T-helper 2 cell treated with Interferon-gamma antibody and Interleukin-4, amounts not matched to agents 100 ng/mL and 5 ng/mL, for 36 hours (primary cell): Measurements from ENCODE around the gene LRRC57. TPM values are rescaled to one million over a fixed set of nuclear protein-coding genes. Genes with fewer than 3 reads are reported as not detected.
"Not testable (repeated sequence)": the region's sequence is repeated elsewhere in the genome, so short reads cannot be mapped to it uniquely, and the experiment has no call there.

Source experiments
- intact Hi-C: fragments of 100-400 bp; cut with micrococcal nuclease; formaldehyde crosslinking; loops from one replicate; pipeline ENCODE4 v1.15.1; 2023
- total RNA-seq: library from RNA; stranded (reverse); gene quantifications from 2 replicates; pipeline ENCODE4 v1.2.3, GENCODE V29; 2022

The LRRC57 gene
- 22.4 and 24.3 TPM in 2 replicates for total RNA-seq

DNA sequence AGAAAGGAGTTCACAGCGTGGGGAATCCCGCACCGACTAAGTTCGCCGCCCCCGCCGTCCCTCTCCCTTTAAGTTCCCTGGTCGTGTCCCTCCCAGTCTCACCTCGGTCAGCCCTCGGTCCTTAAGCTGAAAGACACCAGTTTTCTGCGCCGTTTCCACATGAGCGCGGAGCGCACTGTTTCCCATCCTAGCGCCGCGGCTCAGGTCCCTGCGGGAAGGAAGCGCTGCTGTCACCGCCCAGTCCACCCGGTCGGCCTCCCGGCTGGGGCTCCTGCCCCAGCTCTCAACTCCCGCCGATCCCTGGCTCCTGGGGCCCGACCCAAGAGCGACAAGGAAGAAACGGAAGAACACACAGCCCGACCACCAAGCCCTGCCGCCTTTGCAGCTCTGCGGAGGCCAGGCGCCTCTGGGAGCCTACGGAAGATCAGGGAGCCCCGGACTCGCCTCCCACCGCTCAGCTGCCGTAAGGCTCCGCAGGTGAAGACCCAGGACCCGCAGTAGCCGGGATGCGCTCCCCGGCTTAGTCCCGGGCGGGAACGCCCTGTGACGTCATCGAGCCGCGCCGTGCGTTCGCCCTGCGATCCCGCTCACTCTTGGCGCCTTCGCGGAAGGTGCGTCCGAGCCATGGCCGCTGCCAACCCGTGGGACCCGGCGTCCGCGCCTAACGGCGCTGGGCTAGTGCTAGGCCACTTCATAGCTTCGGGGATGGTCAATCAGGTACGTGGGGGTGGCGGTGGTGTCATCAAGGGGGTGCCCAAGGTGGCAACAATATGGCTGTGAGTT is at the start of gene LRRC57, which contains the start of gene HAUS2:
Gene LRRC57 (minus strand): TSS at position 545 of the 783 bp plus-strand sequence. CDS start 359 bp downstream, at position 186.
Gene HAUS2 (plus strand): TSS at position 590 of the 783 bp plus-strand sequence. CDS start 35 bp downstream, at position 625.
- intact Hi-C loops = loop anchor here (1.0 to 5.0 kb wide), 5 partner anchors 26 to 276 kb away; partner anchors contain the start of genes GANC, STARD9, TMEM87A and ZNF106

GRCh38 chr15:42595626-42596240 is 47.1 kb upstream of the LRRC57 start:
- intact Hi-C loops = no loop called here

DNA sequence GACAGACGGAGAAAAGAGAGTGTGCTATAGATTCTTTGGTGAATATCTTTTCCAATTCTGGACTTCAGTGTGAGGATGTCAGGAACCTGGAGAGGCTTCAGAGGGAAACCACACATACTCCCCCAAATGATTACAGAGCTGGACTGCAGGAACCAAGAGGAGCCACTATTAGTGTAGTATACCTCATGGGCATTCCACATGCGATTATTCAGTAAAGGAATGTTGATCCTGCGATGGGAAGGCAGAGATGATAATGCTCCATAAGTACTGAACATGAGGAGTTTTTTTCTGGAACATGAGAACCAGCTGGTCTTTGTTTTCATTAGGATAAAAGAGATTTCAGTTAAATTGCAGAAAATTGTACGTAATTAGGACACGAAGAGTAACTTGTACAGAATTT is 45.5 kb upstream of the LRRC57 start:
- intact Hi-C loops = no loop called here

DNA sequence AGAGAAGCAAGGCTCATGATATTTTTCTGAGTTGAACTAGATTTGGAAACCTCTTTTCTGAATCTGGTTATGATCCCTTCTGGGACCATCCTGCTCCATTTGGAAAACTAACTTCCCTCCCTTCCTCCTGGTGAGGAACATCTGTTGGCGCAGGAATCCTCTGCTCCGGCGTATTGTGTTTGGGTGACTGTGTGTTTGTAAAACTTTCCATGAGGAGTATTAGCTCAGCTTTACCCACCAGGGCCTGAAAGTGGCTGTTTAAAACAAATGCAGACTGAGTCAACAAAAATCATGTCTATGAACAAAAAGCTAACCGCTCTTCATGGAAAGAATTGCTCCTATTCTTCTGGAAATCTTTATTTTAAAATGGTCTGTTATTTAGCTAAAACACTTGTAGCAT is 44.5 kb upstream of the LRRC57 start:
- intact Hi-C loops = no loop called here

- intact Hi-C loops = no loop called here
Measured at GRCh38 chr15:42592716-42593115, 44.1 kb upstream of the LRRC57 start.

- intact Hi-C loops = no loop called here
Measured at GRCh38 chr15:42591238-42591934, 42.8 kb upstream of the LRRC57 start.

DNA sequence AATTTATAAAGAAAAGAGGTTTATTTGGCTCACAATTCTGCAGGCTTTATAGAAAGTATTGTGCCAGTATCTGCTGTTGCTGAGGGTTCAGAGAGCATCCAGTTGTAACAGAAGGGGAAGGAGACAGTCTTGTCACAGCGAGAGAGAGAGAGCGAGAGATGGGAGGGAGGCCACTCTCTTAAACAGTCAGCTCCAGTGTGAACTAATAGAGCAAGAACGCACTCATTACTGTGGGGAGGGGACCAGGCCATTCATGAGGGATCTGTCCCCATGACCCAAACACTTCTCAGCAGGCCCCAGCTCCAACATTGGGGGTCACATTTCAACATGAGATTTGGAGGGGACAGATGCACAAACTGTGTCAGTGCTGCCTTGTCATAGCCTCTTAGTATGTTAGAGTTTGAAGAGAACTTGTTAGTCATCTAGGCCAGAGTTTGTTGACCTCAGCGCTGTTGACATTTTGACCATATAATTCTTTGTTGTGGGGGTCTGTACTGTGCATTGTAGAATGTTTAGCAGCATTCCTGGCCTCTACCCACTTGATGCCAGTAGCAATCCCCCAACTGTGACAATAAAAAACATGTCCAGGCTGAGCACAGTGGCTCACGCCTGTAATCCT is 42.1 kb upstream of the LRRC57 start:
- intact Hi-C loops = no loop called here

DNA sequence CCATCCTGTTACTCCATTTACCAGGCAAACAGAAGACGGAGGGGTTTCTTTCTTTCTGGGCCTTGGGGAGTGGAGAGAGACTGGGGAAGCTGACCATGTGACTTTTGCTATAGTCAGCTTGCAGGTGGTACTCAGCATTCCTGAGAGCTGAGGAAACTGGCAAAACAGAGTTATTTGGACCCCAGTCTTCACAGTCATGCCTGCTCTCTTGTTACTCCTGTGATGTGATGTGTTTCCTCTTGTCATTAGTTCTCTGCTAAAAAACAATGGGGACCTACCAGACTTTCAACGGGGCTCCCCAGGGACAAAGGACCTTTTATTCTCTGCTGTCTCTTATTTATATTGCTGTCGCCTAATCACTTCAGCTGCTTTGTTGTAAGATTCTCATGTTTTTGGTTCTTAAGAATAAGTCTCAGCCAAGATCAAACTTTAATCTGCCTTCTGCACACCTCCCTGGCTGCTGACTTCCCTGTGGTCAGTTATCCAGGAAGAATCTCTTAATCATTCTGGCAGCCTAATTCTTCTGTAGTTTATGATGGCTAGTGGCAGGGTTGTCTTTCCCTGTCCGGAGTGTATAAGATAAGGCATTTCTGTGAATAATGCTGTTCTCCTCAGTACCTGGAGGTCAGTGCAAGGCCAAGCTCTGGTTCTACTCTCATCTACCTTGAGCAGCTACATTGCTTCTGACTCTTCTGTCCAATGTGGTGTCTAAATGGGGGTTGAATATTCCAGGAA is 35.6 kb upstream of the LRRC57 start:
- intact Hi-C loops = no loop called here

GRCh38 chr15:42582569-42583375 is 34.2 kb upstream of the LRRC57 start:
- intact Hi-C loops = no loop called here

DNA sequence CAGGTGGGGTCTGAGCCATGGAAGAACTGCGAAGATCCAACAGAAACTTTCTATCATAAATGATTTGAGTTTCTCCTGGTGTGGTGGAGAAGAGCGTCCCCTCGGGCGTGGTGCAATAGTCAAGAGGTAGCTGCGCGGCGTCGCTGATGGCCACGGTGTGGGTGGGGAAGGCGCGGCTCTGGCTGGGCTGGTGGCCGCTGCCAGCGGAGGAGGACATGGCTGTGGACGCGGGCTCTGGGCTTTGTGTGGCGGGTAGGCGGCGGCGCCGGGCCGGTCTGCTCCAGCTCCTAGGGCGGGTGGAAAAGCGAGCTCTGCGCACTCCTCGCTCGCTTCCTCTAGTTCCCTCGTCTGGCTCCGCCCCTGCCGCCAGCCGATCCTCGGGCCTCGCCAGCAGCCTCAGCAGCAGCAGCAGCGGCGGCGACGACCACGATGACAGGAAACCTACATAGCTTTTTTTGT is 32.7 kb upstream of the LRRC57 start:
- intact Hi-C loops = loop anchor here (1.0 kb wide), 1 partner anchor 27 kb away; no protein-coding TSS in a partner anchor

DNA sequence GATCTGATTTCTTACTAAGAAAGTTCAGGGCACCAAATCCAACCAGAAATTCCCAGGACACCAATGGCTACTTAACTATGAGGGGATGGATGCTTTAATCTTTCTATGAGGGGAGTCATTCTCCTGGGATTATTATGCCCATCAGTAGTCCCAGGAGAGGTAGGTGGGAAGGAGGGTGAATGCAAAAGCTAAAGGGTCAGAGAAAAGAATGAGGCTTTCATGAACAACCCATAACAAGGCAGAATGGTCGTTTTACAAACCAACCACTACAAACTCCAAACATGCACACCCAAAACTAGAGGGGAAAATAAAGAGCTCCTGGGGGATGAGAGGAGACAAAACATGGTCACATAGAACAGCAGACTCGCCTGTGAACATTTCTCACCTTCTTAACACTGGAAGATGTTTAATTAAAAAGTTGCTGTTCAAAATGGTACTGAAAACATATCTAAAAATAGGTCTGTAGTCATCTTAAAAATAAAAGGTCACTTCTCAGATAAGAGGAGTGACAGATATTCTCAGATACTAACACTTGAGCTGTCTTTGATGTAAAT is 30.5 kb upstream of the LRRC57 start:
- intact Hi-C loops = loop anchor here (5.0 kb wide), 1 partner anchor 1882 kb away; the partner anchor contains the start of gene RAD51

DNA sequence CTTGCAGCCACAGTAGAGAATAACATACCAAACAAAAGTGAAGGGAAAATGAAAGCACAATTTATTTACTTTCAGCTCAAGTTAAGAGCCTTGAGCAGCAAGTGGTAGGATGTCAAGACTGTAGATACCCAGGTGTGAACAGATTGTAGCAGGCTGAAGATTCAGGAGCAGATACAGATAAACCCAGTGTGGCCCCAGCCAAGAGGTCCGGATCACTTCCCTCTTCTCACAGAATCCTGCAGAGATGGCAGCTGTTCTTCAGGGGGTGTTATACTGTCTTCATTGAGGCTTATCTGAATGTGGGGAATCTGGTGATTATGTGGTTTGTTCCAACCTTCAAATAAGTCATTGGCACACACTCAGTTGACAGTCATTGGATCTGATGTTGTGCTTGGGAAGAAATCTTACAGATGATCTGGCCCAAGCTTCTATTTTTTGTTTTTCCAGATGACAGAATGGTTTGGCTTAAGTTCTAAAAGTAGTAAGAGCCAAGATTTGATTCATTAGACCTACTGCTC is 29.0 kb upstream of the LRRC57 start:
- intact Hi-C loops = loop anchor here (5.0 kb wide), 1 partner anchor 1880 kb away; the partner anchor contains the start of gene RAD51

DNA sequence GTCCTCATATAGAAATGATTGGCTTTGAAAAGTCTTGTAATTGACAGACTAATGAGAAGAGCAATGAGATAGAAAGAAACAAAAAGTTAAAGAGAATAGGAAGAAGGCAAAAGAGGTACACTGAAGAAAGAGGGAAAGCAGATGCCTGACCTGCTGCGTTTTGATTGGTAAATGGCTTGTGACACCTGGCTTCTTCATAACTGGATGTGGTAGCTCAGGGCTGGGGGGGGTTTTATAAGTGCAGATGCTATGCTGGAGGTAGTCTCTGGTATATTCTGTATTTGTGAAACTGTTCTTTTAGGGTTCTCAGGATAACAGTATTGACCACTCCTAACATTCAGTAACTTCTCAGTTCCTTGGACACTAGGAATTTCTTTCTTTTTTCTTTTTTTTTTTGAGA is 28.2 kb upstream of the LRRC57 start:
- intact Hi-C loops = loop anchor here (5.0 kb wide), 1 partner anchor 1879 kb away; the partner anchor contains the start of gene RAD51

DNA sequence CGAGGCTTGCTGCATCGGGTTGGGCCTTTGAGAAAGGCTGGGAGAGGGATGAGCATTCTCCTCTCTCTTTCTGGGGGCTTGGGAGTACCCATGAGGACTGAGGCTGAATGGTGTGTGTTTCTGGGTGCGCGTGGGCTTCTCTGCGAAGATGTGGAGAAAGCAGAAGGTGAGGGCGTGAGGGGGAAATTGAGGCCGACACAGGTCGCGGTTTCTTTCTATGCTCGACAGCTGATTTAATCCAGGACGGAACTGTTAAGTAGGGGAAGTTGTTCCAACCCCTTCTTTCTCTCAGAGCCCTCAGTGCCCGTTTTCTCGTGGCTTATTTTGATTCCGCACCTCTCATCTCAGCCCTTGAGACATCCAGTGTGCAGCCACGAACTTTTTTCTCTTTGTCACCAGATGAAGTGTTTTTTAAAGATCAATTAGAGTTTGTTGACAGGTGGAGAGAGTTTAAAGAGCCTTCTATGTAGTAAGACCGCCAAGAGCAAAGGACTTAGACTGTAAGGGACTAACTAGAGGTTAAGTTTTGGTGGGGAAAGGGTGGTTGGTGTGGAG is 27.5 kb upstream of the LRRC57 start:
- intact Hi-C loops = loop anchor here (5.0 kb wide), 1 partner anchor 1879 kb away; the partner anchor contains the start of gene RAD51

DNA sequence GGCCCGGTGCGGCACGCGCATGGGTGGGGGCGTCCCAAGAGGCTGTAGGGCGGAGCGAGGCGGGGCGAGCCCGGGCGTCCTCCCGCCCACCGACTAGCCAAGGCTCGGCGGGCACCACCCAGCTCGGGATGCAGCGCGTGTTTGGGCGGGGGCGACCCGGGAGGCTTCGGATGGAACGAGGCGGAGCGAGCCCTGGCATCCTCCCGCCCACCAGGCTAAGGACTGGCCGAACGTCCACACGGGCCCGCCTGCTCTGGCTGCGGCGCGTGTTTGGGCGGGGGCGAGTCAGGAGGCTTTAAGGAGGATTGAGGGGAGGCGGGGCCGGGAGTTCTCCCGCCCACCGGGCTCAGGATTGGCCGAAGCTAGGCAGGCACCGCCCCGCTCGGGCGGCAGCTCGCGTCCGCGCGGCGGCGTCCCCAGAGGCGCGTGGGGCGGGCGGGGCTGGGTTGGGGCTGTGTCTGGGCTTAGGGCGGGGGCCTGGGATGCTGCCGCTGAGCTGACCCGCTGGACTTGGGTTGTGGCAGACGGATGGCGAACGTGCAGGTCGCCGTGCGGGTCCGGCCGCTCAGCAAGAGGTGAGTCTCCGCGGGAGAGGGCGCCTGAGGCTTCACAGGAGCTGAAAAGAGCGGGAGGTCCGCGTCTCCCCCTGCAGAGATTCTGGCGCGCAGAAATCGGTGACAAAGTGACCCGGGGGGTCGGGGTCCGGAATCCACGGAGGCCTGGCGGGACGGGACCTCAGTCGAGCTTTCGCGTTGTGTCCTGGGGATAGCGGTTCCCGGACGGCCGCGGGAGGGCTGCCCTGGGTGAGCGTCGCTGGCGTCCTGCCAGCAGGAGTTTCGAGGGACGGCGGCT is 26.8 kb upstream of the LRRC57 start, which contains the start of gene STARD9:
Gene STARD9 (plus strand): TSS at position 419 of the 852 bp plus-strand sequence. CDS start 110 bp downstream, at position 529.
- intact Hi-C loops = loop anchor here (1.0 to 5.0 kb wide), 5 partner anchors 27 to 1878 kb away; partner anchors contain the start of genes HAUS2, LRRC57, RAD51 and SNAP23

GRCh38 chr15:42558739-42559138 is 10.1 kb upstream of the LRRC57 start:
- intact Hi-C loops = no loop called here

DNA sequence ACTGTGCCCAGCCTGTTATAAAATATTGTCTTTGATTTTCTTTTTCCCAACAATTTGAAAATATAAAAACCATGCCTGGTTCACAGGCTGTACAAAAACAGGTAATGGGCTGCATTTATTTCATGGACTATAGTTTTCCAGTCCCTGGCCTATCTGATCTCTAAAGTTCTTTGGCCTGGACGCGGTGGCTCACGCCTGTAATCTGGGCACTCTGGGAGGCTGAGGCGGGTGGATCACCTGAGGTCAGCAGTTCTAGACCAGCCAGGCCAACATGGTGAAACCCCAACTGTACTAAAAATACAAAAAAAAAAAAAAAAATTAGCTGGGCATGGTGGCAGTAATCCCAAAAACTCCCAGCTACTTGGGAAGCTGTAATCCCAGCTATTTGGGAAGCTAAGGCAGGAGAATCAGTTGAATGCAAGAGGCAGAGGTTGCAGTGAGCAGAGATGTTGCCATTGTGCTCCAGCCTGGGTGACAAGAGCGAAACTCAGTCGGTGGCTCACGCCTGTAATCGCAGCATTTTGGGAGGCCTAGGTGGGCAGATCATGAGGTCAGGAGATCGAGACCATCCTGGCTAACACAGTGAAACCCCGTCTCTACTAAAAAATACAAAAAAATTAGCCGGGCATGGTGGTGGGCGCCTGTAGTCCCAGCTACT is 8.1 kb upstream of the LRRC57 start:
- intact Hi-C loops = not testable (repeated sequence)
